IMR-90 (cell line): ENCODE data around the gene ABHD13. TPM values are rescaled to one million over a fixed set of nuclear protein-coding genes. Genes with fewer than 3 reads are reported as not detected.
A peak's percentile ranks its signal among the peaks of the same experiment; 100 is the strongest.

Experiments used
- ATAC-seq: fragments of 200-7000 bp; cut with Tn5 transposase; 2 replicates; pipeline ENCODE4 v1.9.1; 2020; ENCODE audit warnings: low read depth, mild to moderate bottlenecking, moderate library complexity
- BruUV-seq: library from RNA; stranded (reverse); fragments of 400-500 nt; replicated peaks from 2 replicates; lab custom pipeline; 2021; lab: Mats Ljungman, UMichigan
- CTCF ChIA-PET: fragments of 300-600 bp; formaldehyde crosslinking; extraction: SDS; loops from one replicate; lab custom pipeline; 2021; ENCODE audit warnings: antibody characterized with exemption; lab: Yijun Ruan, JAX
- POLR2A ChIA-PET: fragments of 300-600 bp; sonication (Branson Sonifier 250); formaldehyde crosslinking; loops from one replicate; lab custom pipeline; 2022; ENCODE audit warnings: antibody characterized with exemption; ENCODE audit not compliant: unreplicated experiment; lab: Charles Lee
- DNase-seq: peaks from one replicate; pipeline ENCODE4 v3.0.0; 2013
- H2AFZ ChIP-seq: replicated peaks from 2 replicates; pipeline ENCODE3; 2013; ENCODE audit warnings: low read length, mild to moderate bottlenecking; ENCODE audit not compliant: poor library complexity
- H2AK5ac ChIP-seq: 2 replicates; pipeline ENCODE4 v1.6.1; 2013; ENCODE audit warnings: low read depth, low read length, inconsistent platforms
- H2AK9ac ChIP-seq: replicated peaks from 2 replicates; pipeline ENCODE3; 2013; ENCODE audit warnings: mild to moderate bottlenecking, low read depth, low read length, moderate library complexity; ENCODE audit not compliant: poor library complexity
- H2BK120ac ChIP-seq: 2 replicates; pipeline ENCODE4 v1.6.1; 2013; ENCODE audit warnings: low read depth, low read length, inconsistent platforms
- H2BK15ac ChIP-seq: 3 replicates; pipeline ENCODE4 v1.6.1; 2013; ENCODE audit warnings: low read depth, low read length, inconsistent platforms
- H2BK20ac ChIP-seq: 2 replicates; pipeline ENCODE4 v1.6.1; 2013; ENCODE audit warnings: low read depth, mild to moderate bottlenecking, inconsistent platforms, low read length, moderate library complexity
- H2BK5ac ChIP-seq: 2 replicates; pipeline ENCODE4 v1.6.1; 2013; ENCODE audit warnings: mild to moderate bottlenecking, low read depth, low read length, inconsistent platforms; ENCODE audit not compliant: poor library complexity, severe bottlenecking
- H3K14ac ChIP-seq: replicated peaks from 2 replicates; pipeline ENCODE4 v1.6.1; 2013; ENCODE audit warnings: low read depth, low read length, inconsistent platforms
- H3K18ac ChIP-seq: 2 replicates; pipeline ENCODE4 v1.6.1; 2013; ENCODE audit warnings: low read depth, low read length, control low read depth
- H3K23ac ChIP-seq: 2 replicates; pipeline ENCODE4 v1.6.1; 2013; ENCODE audit warnings: low read depth, low read length, inconsistent platforms
- H3K27ac ChIP-seq: 2 replicates; pipeline ENCODE4 v1.5.1; 2013; ENCODE audit warnings: mild to moderate bottlenecking, control low read depth, low read length; ENCODE audit not compliant: insufficient read depth
- H3K27me3 ChIP-seq: 2 replicates; pipeline ENCODE4 v1.6.1; 2013; ENCODE audit warnings: low read length; ENCODE audit not compliant: control insufficient read depth, insufficient read depth
- H3K36me3 ChIP-seq: 2 replicates; pipeline ENCODE4 v1.6.1; 2013; ENCODE audit warnings: low read length, mixed read lengths; ENCODE audit not compliant: control insufficient read depth, insufficient read depth
- H3K4ac ChIP-seq: 2 replicates; pipeline ENCODE4 v1.6.1; 2013; ENCODE audit warnings: low read depth, low read length, inconsistent platforms
- H3K4me1 ChIP-seq: 2 replicates; pipeline ENCODE4 v1.6.1; 2013; ENCODE audit warnings: low read length, mixed read lengths; ENCODE audit not compliant: control insufficient read depth, insufficient read depth
- H3K4me2 ChIP-seq: 2 replicates; pipeline ENCODE4 v1.6.1; 2013; ENCODE audit warnings: low read depth, mild to moderate bottlenecking, control low read depth, low read length, moderate library complexity
- H3K4me3 ChIP-seq: 2 replicates; pipeline ENCODE4 v1.5.1; 2013; ENCODE audit warnings: low read depth, mild to moderate bottlenecking, control low read depth, low read length, moderate library complexity; ENCODE audit not compliant: insufficient read depth
- H3K56ac ChIP-seq: 2 replicates; pipeline ENCODE4 v1.6.1; 2013; ENCODE audit warnings: low read length, inconsistent platforms; ENCODE audit not compliant: insufficient read depth; ENCODE audit errors: extremely low read depth
- H3K79me1 ChIP-seq, 2 experiments: 2 replicates each; pipeline ENCODE4 v1.6.1; 2013; ENCODE audit warnings: low read length in 2 of 2, inconsistent platforms in 1 of 2, low read depth in 1 of 2
- H3K9ac ChIP-seq: 2 replicates; pipeline ENCODE4 v1.6.1; 2013; ENCODE audit warnings: low read depth, low read length, control low read depth
- H3K9me1 ChIP-seq: 2 replicates; pipeline ENCODE4 v1.6.1; 2013; ENCODE audit warnings: low read length, inconsistent platforms; ENCODE audit not compliant: insufficient read depth
- H3K9me3 ChIP-seq: 2 replicates; pipeline ENCODE4 v1.6.1; 2013; ENCODE audit warnings: low read length; ENCODE audit not compliant: control insufficient read depth, insufficient read depth
- H4K20me1 ChIP-seq: 2 replicates; pipeline ENCODE4 v1.6.1; 2013; ENCODE audit warnings: low read length, inconsistent platforms; ENCODE audit not compliant: insufficient read depth
- H4K5ac ChIP-seq: 2 replicates; pipeline ENCODE4 v1.6.1; 2013; ENCODE audit warnings: mild to moderate bottlenecking, low read depth, low read length, control low read depth
- H4K8ac ChIP-seq, 2 experiments: 2 replicates each; pipeline ENCODE4 v1.6.1; 2013; ENCODE audit warnings: low read depth in 2 of 2, low read length in 2 of 2, control low read depth in 1 of 2, inconsistent platforms in 1 of 2
- H4K91ac ChIP-seq: 2 replicates; pipeline ENCODE4 v1.6.1; 2013; ENCODE audit warnings: low read depth, low read length, inconsistent platforms; ENCODE audit not compliant: insufficient read depth
- FOS ChIP-seq: fragments of 150-350 bp; IDR thresholded peaks from 2 replicates; pipeline ENCODE4 v1.6.1; 2016; ENCODE audit warnings: low read depth, low read length
- NFE2L2 ChIP-seq: fragments of 150-350 bp; IDR thresholded peaks from 2 replicates; pipeline ENCODE4 v1.6.1; 2016; ENCODE audit warnings: low read depth, mild to moderate bottlenecking, low read length
- POLR2A ChIP-seq: IDR thresholded peaks from 2 replicates; pipeline ENCODE4 v1.6.1; 2012; ENCODE audit warnings: mild to moderate bottlenecking, low read depth, low read length
- RAD21 ChIP-seq: IDR thresholded peaks from 2 replicates; pipeline ENCODE4 v1.6.1; 2012; ENCODE audit warnings: low read length, improper control_type of control experiment
- RFX5 ChIP-seq: IDR thresholded peaks from 2 replicates; pipeline ENCODE4 v1.8.0; 2012; ENCODE audit warnings: low read depth, mild to moderate bottlenecking, low read length, moderate library complexity
- SMC3 ChIP-seq: fragments of 150-350 bp; IDR thresholded peaks from 2 replicates; pipeline ENCODE4 v1.6.1; 2016; ENCODE audit warnings: low read depth, mild to moderate bottlenecking, antibody characterized with exemption, low read length, moderate library complexity
- WGBS, 2 experiments: methylation state at CpG; one replicate each; pipeline versions ENCODE4 v1.1.5 to v1.1.7; 2013; ENCODE audit warnings: missing lambda C conversion rate in 2 of 2; ENCODE audit not compliant: insufficient read length in 1 of 2; ENCODE audit errors: extremely low coverage in 2 of 2; 5-methylcytosine and 5-hydroxymethylcytosine counted together
- dilution Hi-C: fragments of 300-500 bp; cut with HindIII; formaldehyde crosslinking; loops from one replicate; pipeline ENCODE4 v1.14.3; 2018; ENCODE audit warnings: low sequenced_read_pairs; ENCODE audit not compliant: unreplicated experiment
- in situ Hi-C: fragments of 300-500 bp; cut with MboI; formaldehyde crosslinking; loops from 3 replicates; pipeline ENCODE4 v1.14.3; 2019; ENCODE audit warnings: low sequenced_read_pairs, inconsistent platforms, mixed read lengths
- intact Hi-C: fragments of 100-400 bp; cut with micrococcal nuclease; formaldehyde crosslinking; loops from 2 replicates; pipeline ENCODE4 v1.10.0; 2022
- polyA plus RNA-seq, 3 experiments: library from polyadenylated mRNA; depleted of rRNA; stranded (reverse); fragments of >200 nt; gene quantifications; 2 replicates each; pipeline ENCODE4 v1.2.3, GENCODE V29; 2012; ENCODE audit warnings: low replicate concordance in 1 of 3
- total RNA-seq: library from RNA; depleted of rRNA; stranded (reverse); fragments of >200 nt; gene quantifications from 2 replicates; pipeline ENCODE4 v1.2.3, GENCODE V29; 2012
- TF ChIP-seq, protein P1 (sequence below): conservative IDR thresholded peaks from 2 replicates; pipeline ENCODE4 v1.5.1; 2012; ENCODE audit warnings: mild to moderate bottlenecking, low read depth, low read length, improper control_type of control experiment
- TF ChIP-seq, protein P2 (sequence below): fragments of 150-350 bp; IDR thresholded peaks from 2 replicates; pipeline ENCODE4 v1.6.1; 2017; ENCODE audit warnings: mild to moderate bottlenecking, antibody characterized with exemption, low read length, low read depth

Gene ABHD13
- total and polyA plus RNA-seq, 2 of the 4 experiments (the other 2 are of a cell fraction), result 4.0 to 4.1 TPM

DNA sequence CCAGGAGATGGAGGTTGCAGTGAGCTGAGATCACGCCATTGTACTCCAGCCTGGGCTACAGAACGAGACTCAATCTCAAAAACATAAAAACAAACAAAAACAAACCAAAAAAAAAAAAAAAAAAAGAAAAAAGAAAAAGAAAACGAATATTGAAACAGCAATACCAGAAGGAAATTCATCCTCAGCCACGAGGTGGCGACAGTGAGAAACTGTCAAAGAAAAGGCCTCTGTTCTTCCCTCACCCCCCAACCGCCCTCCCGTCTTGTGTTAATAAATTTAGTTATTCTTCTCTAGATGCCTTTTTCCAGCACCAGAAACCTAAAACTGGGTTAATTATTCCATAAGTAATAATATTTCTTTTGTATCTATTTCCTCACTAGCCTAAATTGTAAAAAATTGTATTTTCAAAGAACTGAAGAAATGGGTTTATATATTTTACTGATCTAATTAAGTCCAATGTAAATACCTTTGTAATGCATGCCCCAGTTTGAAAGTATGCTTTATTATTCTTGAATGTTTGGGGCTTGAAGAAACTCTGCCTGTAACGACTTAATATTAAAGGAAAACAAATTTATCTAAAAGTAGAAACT, 41.4 kb upstream of the ABHD13 start:
- no peak overlapping the region for H3K27ac ChIP-seq
- no peak for ATAC-seq
- H2BK15ac ChIP-seq, result no peak overlapping the region
- no peak overlapping the region for H3K56ac ChIP-seq
- no peak overlapping the region for H3K14ac ChIP-seq
- H4K5ac ChIP-seq, result no peak overlapping the region
- CTCF ChIA-PET, result no interaction called here
- no peaks in the 10 kb centered on the region for H3K27me3 ChIP-seq
- no peaks in the 10 kb centered on the region for H3K79me1 ChIP-seq
- H3K4me1 ChIP-seq, result no peaks in the 10 kb centered on the region
- H3K4ac ChIP-seq, result no peak overlapping the region
- no peaks in the 10 kb centered on the region for H3K36me3 ChIP-seq
- H3K18ac ChIP-seq, result no peak overlapping the region
- BruUV-seq, result no TSS peak
- in situ Hi-C loops (no loop called here), dilution Hi-C loops (no loop called here), intact Hi-C loops (no loop called here)
- H2AFZ ChIP-seq, result no peak overlapping the region
- H3K23ac ChIP-seq, result no peak overlapping the region
- no peak overlapping the region for H2AK5ac ChIP-seq
- no peak overlapping the region for H3K4me3 ChIP-seq
- POLR2A ChIA-PET, result no interaction called here
- TF ChIP-seq FOS, result no peak
- no peak for TF ChIP-seq NFE2L2
- no peak for TF ChIP-seq RFX5
- TF ChIP-seq, protein P1, sequence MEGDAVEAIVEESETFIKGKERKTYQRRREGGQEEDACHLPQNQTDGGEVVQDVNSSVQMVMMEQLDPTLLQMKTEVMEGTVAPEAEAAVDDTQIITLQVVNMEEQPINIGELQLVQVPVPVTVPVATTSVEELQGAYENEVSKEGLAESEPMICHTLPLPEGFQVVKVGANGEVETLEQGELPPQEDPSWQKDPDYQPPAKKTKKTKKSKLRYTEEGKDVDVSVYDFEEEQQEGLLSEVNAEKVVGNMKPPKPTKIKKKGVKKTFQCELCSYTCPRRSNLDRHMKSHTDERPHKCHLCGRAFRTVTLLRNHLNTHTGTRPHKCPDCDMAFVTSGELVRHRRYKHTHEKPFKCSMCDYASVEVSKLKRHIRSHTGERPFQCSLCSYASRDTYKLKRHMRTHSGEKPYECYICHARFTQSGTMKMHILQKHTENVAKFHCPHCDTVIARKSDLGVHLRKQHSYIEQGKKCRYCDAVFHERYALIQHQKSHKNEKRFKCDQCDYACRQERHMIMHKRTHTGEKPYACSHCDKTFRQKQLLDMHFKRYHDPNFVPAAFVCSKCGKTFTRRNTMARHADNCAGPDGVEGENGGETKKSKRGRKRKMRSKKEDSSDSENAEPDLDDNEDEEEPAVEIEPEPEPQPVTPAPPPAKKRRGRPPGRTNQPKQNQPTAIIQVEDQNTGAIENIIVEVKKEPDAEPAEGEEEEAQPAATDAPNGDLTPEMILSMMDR, result peak; percentile 51
- TF ChIP-seq, protein P2, sequence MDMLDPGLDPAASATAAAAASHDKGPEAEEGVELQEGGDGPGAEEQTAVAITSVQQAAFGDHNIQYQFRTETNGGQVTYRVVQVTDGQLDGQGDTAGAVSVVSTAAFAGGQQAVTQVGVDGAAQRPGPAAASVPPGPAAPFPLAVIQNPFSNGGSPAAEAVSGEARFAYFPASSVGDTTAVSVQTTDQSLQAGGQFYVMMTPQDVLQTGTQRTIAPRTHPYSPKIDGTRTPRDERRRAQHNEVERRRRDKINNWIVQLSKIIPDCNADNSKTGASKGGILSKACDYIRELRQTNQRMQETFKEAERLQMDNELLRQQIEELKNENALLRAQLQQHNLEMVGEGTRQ, result no peak
- TF ChIP-seq RAD21, result 0 out of 2 replicates have a peak, but pooled peaks have one; percentile 14
- TF ChIP-seq POLR2A, result no peak
- 0 out of 2 replicates have a peak, but pooled peaks have one; percentile 25 for TF ChIP-seq SMC3
- H3K9me1 ChIP-seq, result no peaks in the 10 kb centered on the region
- H4K91ac ChIP-seq, result no peak overlapping the region
- no peak overlapping the region for H2AK9ac ChIP-seq
- no peaks in the 10 kb centered on the region for H3K9me3 ChIP-seq
- no peak overlapping the region for H2BK20ac ChIP-seq
- no peak overlapping the region for H2BK120ac ChIP-seq
- no peak overlapping the region for H3K9ac ChIP-seq
- no CpG with 5 or more reads among the region's 8 CpGs for WGBS, 2 experiments
- peak; percentile 22 for DNase-seq
- H2BK5ac ChIP-seq, result no peak overlapping the region
- no peak overlapping the region for H3K4me2 ChIP-seq
- no peaks in the 10 kb centered on the region for H4K20me1 ChIP-seq
- H4K8ac ChIP-seq, result no peak overlapping the region
